Heart left ventricle (tissue), 16 donors: ENCODE measurements around the gene RAMP1. TPM values are rescaled to one million over a fixed set of nuclear protein-coding genes. Genes with fewer than 3 reads are reported as not detected.

Experiments used
- ATAC-seq, 4 donors: fragments of 200-7000 bp; cut with Tn5 transposase; one replicate each; pipeline ENCODE4 v1.9.1; 2020 to 2022; ENCODE audit warnings: moderate library complexity in 4 of 4, mild to moderate bottlenecking in 3 of 4, moderate number of reproducible peaks in 1 of 4
- DNase-seq, 5 donors: peaks; one replicate each; pipeline ENCODE4 v3.0.0-alpha.2; 2020
- H3K27ac ChIP-seq, 12 donors: fragments of 200-600 bp; sonication (generic) in 4 of 12; one replicate each; pipeline versions ENCODE4 v1.5.0 to v1.8.0; 2016 to 2022; ENCODE audit warnings: mild to moderate bottlenecking in 2 of 12
- H3K27me3 ChIP-seq, 9 donors: fragments of 200-600 bp; sonication (generic) in 2 of 9; one replicate each; pipeline versions ENCODE4 v1.5.1 to v1.8.0; 2016 to 2022; ENCODE audit warnings: mild to moderate bottlenecking in 3 of 9
- H3K36me3 ChIP-seq, 9 donors: fragments of 200-600 bp; sonication (generic) in 2 of 9; one replicate each; pipeline versions ENCODE4 v1.5.0 to v1.8.0; 2018 to 2022; ENCODE audit warnings: mild to moderate bottlenecking in 2 of 9
- H3K4me1 ChIP-seq, 12 donors: fragments of 200-600 bp; sonication (generic) in 4 of 12; one replicate each; pipeline versions ENCODE4 v1.5.0 to v1.8.0; 2016 to 2022; ENCODE audit warnings: mild to moderate bottlenecking in 3 of 12
- H3K4me3 ChIP-seq, 12 donors: fragments of 200-600 bp; sonication (generic) in 4 of 12; one replicate each; pipeline versions ENCODE4 v1.5.0 to v1.8.0; 2017 to 2022; ENCODE audit warnings: mild to moderate bottlenecking in 9 of 12, moderate library complexity in 4 of 12
- H3K9me3 ChIP-seq, 12 donors: fragments of 200-600 bp; sonication (generic) in 4 of 12; one replicate each; pipeline versions ENCODE4 v1.5.0 to v1.8.0; 2016 to 2022; ENCODE audit warnings: mild to moderate bottlenecking in 1 of 12
- POLR2A ChIP-seq, 2 donors: fragments of 450-650 bp; IDR thresholded peaks; one replicate each; pipeline ENCODE4 v1.6.1; 2017; ENCODE audit warnings: antibody characterized with exemption in 2 of 2, mild to moderate bottlenecking in 2 of 2, moderate library complexity in 2 of 2
- WGBS, 4 donors: extraction: QIAGEN DNeasy Blood & Tissue Kit in 2 of 4; methylation state at CpG; one replicate each; pipeline versions ENCODE4 v1.1.5 to v1.1.7; 2013 to 2018; 5-methylcytosine and 5-hydroxymethylcytosine counted together
- intact Hi-C, 10 donors: fragments of 100-400 bp; cut with DNase I; formaldehyde crosslinking; loops; one replicate each; pipeline versions ENCODE4 v1.11.1 to v1.14.2; 2022
- polyA plus RNA-seq, 2 donors: library from polyadenylated mRNA; stranded (reverse); fragments of 200-250 nt; gene quantifications; one replicate each; pipeline ENCODE4 v1.2.3, GENCODE V29; 2013
- total RNA-seq, 9 donors: library from RNA; depleted of rRNA in 2 of 9; stranded (reverse); fragments of >200 nt in 2 of 9; fragmentation: NEBNext Ultra II Directional in 3 of 9; extraction: Animal tissue kit (Norgen Biotek cat#: 25700) in 3 of 9; gene quantifications; one replicate each; pipeline versions ENCODE4 v1.1.0 to v1.2.4, GENCODE V29; 2016 to 2023
- TF ChIP-seq, protein P1 (sequence below), 12 donors: fragments of 200-600 bp; sonication (generic) in 4 of 12; IDR thresholded peaks; one replicate each; pipeline versions ENCODE4 v1.5.0 to v1.8.0; 2018 to 2022; ENCODE audit warnings: antibody characterized with exemption in 12 of 12, mild to moderate bottlenecking in 5 of 12
- donor health status: ischemic (EF 13 %, LVEDD 7.1; RV severe dilation, severe dysfunction).
- donor health status: healthy with polysubstance abuse.
- donor health status: DM: no; HTN: yes; CAD: no.
- donor health status: DM: no; HTN: no; CAD: no.
- donor health status: ischemic (EF 25% LVEDD 6.9; RV normal size, moderate dysfunction).
- donor health status: ischemic (EF 25% LVEDD 5.7; RV mildly dilated, moderate dysfunction).
- donor health status: healthy.
- donor health status: DM: yes; HTN: yes; CAD: no.
- donor health status: ischemic (EF 35%, LVEDD 5.7; RV mildly dilated, moderate dysfunction).
- donor health status: nonischemic (EF 11% LVEDD 7.7; RV severe dilation, severe dysfunction).
- donor health status: DM: yes; HTN: yes; CAD: no.
- donor health status: PGD.
- donor health status: ischemic (EF 29% LVEDD 5.4; RV normal size, mild dysfunction).
- donor health status: nonischemic (EF 23%, LVEDD 6.1; RV moderate dilation, normal function).

Gene RAMP1
- total and polyA plus RNA-seq, 11 donors, result 36.5 to 1,114 (median 201) TPM

GRCh38 chr2:237858294-237859081 is 935 bp upstream of the RAMP1 start:
- TF ChIP-seq, protein P1, sequence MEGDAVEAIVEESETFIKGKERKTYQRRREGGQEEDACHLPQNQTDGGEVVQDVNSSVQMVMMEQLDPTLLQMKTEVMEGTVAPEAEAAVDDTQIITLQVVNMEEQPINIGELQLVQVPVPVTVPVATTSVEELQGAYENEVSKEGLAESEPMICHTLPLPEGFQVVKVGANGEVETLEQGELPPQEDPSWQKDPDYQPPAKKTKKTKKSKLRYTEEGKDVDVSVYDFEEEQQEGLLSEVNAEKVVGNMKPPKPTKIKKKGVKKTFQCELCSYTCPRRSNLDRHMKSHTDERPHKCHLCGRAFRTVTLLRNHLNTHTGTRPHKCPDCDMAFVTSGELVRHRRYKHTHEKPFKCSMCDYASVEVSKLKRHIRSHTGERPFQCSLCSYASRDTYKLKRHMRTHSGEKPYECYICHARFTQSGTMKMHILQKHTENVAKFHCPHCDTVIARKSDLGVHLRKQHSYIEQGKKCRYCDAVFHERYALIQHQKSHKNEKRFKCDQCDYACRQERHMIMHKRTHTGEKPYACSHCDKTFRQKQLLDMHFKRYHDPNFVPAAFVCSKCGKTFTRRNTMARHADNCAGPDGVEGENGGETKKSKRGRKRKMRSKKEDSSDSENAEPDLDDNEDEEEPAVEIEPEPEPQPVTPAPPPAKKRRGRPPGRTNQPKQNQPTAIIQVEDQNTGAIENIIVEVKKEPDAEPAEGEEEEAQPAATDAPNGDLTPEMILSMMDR (IDR thresholded peaks at IDR 0.05), result peak; percentile 61 to 78 (median 71)
- TF ChIP-seq POLR2A (IDR thresholded peaks at IDR 0.05), result no peak
- H3K27me3 ChIP-seq, result peaks cover 0 to 32% (median 0%) of the 10 kb centered on the region in 9 donors
- ATAC-seq (peak; percentile 77 to 85 (median 81)), DNase-seq (peak; percentile 65 to 80 (median 67))
- WGBS, 4 donors, result 43 to 47% (median 45%) methylated on average over 14 of the region's 14 CpGs
- H3K4me1 ChIP-seq, result peaks cover 0 to 33% (median 10%) of the 10 kb centered on the region in 12 donors
- intact Hi-C loops, result loop anchor here (1.0 to 10.0 kb wide), 15 partner anchors 28 to 406 kb away; partner anchors contain the start of genes ESPNL (in 1 of the 10), KLHL30 (in 1 of the 10), SCLY (in 1 of the 10) and UBE2F (in 1 of the 10)
- no peaks in the 10 kb centered on the region for H3K9me3 ChIP-seq
- H3K4me3 ChIP-seq, result peak overlapping the region in 8 of 12 donors; percentile 51 to 71 (median 62)
- no peaks in the 10 kb centered on the region for H3K36me3 ChIP-seq
- H3K27ac ChIP-seq, result peak overlapping the region in 11 of 12 donors; percentile 79 to 97 (median 90)

DNA sequence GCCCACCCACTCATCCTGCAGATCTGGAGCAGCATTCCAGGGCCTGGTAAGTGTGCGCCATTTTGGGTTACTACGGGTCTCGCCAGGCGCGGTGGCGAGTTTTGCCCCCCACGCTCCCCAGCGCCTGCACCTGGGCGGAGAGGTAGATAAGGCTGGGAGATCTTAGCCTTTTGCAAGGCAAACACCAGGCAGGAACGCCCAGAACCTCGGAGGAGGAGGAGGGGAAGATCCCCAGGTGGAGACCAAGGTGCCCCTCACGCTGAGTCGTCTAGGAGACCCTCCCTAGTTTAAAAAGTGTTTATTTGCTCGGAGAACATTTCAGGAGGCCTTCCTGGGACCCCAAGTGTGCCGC is 365 bp upstream of the RAMP1 start:
- H3K4me1 ChIP-seq, result peaks cover 0 to 37% (median 10%) of the 10 kb centered on the region in 12 donors

GRCh38 chr2:237860273-237860935 is 981 bp downstream of the RAMP1 start:
- peaks cover 0 to 48% (median 13%) of the 10 kb centered on the region in 12 donors for H3K4me1 ChIP-seq
- intact Hi-C loops, result loop anchor here in 6 of 10 donors (2.0 to 5.0 kb wide), 6 partner anchors 42 to 282 kb away; partner anchors contain the start of genes UBE2F (in 3 of the 6) and KLHL30 (in 1 of the 6)
- no peak for DNase-seq
- H3K4me3 ChIP-seq, result peak overlapping the region; percentile 38 to 71 (median 58)
- TF ChIP-seq, protein P1 (IDR thresholded peaks at IDR 0.05), result no peak
- TF ChIP-seq POLR2A (IDR thresholded peaks at IDR 0.05), result no peak
- peak overlapping the region; percentile 79 to 97 (median 88) for H3K27ac ChIP-seq
- H3K9me3 ChIP-seq, result no peaks in the 10 kb centered on the region
- 39 to 51% (median 43%) methylated on average over 22 of the region's 22 CpGs for WGBS, 4 donors
- ATAC-seq, result peak in 1 of 4 donors; percentile 5
- H3K27me3 ChIP-seq, result peaks cover 0 to 32% (median 0%) of the 10 kb centered on the region in 9 donors
- no peaks in the 10 kb centered on the region for H3K36me3 ChIP-seq

More for the DNA sequence above, 365 bp upstream of the RAMP1 start:
- H3K9me3 ChIP-seq, result no peaks in the 10 kb centered on the region
- no peaks in the 10 kb centered on the region for H3K36me3 ChIP-seq
- H3K27me3 ChIP-seq, result peaks cover 0 to 32% (median 0%) of the 10 kb centered on the region in 9 donors
- peak overlapping the region; percentile 79 to 97 (median 88) for H3K27ac ChIP-seq
- no peak for TF ChIP-seq POLR2A (IDR thresholded peaks at IDR 0.05)
- TF ChIP-seq, protein P1 (IDR thresholded peaks at IDR 0.05), result no peak
- DNase-seq (peak in 1 of 5 donors; percentile 55), ATAC-seq (no peak)
- intact Hi-C loops, result loop anchor here in 9 of 10 donors (1.0 to 10.0 kb wide), 13 partner anchors 27 to 406 kb away; partner anchors contain the start of genes ESPNL (in 1 of the 9), KLHL30 (in 1 of the 9), SCLY (in 1 of the 9) and UBE2F (in 1 of the 9)
- WGBS, 4 donors, result 41 to 48% (median 44%) methylated on average over 13 to 15 of the region's 15 CpGs
- peak overlapping the region; percentile 14 to 71 (median 58) for H3K4me3 ChIP-seq
